RWPE2 (cell line): ENCODE data around the gene TOMM6.
A peak's percentile ranks its signal among the peaks of the same experiment; 100 is the strongest.

Experiments used
- ATAC-seq: fragments of 200-7000 bp; cut with Tn5 transposase; 3 replicates; pipeline ENCODE4 v1.9.1; 2021; ENCODE audit warnings: low read depth
- DNase-seq: peaks from one replicate; pipeline ENCODE4 v3.0.0-alpha.2; 2020; ENCODE audit warnings: low spot score
- H3K27ac ChIP-seq: fragments of 450-650 bp; 2 replicates; pipeline ENCODE4 v1.5.1; 2017; ENCODE audit warnings: mild to moderate bottlenecking; ENCODE audit not compliant: poor library complexity, severe bottlenecking
- H3K27me3 ChIP-seq: fragments of 250-450 bp; sonication (Bioruptor Pico); 2 replicates; pipeline ENCODE4 v1.5.1; 2021; ENCODE audit warnings: mild to moderate bottlenecking, moderate library complexity; ENCODE audit not compliant: insufficient read depth, poor library complexity, severe bottlenecking
- H3K36me3 ChIP-seq: fragments of 250-450 bp; sonication (Bioruptor Pico); 2 replicates; pipeline ENCODE4 v1.5.1; 2020; ENCODE audit warnings: low read depth, mild to moderate bottlenecking, moderate library complexity
- H3K4me1 ChIP-seq: fragments of 250-450 bp; sonication (Bioruptor Pico); 2 replicates; pipeline ENCODE4 v1.5.1; 2021; ENCODE audit warnings: mild to moderate bottlenecking, moderate library complexity; ENCODE audit not compliant: insufficient read depth, poor library complexity, severe bottlenecking
- H3K4me3 ChIP-seq: fragments of 250-450 bp; sonication (Bioruptor Pico); 2 replicates; pipeline ENCODE4 v1.5.1; 2021; ENCODE audit warnings: mild to moderate bottlenecking, moderate library complexity; ENCODE audit not compliant: severe bottlenecking
- H3K9me3 ChIP-seq: fragments of 250-450 bp; sonication (Bioruptor Pico); 2 replicates; pipeline ENCODE4 v1.5.1; 2021; ENCODE audit warnings: mild to moderate bottlenecking, moderate library complexity; ENCODE audit not compliant: severe bottlenecking
- CTCF ChIP-seq: fragments of 450-650 bp; IDR thresholded peaks from one replicate; pipeline ENCODE4 v1.5.1; 2017; ENCODE audit warnings: mild to moderate bottlenecking, moderate library complexity; ENCODE audit not compliant: poor library complexity, severe bottlenecking

TOMM6 gene

DNA sequence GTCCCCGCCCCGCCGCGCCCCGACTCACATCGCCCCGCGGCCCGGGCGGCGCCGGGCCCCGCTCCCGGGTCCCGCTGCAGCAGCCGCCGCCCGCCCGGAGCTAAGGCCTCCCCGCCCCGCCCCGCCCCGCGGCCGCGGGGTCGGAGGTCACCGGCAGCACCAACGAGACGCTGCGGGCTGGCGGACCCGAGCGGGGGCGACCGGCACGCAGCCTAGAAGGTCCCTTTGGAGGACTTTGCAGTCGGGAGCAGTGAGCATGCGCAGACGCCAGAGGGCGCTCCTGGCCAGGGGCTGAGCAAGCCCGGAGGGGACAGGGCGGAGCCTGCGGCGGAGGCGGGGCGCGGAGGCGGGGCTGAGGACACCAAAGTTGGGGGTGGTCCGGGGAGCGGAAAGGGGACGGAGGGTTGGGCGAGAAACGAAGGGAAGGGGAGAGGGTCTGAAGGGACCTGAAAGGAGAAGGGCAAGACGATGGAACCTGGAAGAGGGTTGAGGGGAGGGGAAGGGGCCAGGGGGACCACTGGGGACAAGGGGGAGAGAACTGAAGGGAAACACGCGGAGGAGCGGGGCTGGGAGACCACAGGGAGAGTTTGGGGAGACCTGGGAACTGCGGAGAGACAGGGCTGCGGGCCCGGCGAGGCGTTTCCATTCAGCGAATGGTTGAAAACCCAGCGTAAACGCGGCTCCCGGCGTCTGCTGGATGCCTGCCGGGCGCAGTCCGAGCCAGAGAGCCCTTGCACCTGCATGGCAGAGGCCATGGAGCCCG lies 7.5 kb upstream of the TOMM6 start, which contains the start of gene FRS3:
Gene FRS3 (minus strand): TSS at position 113 of the 763 bp plus-strand sequence. CDS start 2,913 bp downstream, outside the sequence.
- Histone ChIP-seq H3K9me3 (no peaks in the 10 kb centered on the region), H3K36me3 (peaks cover 31% of the 10 kb centered on the region), H3K4me1 (peaks cover 9% of the 10 kb centered on the region), H3K27ac (peak within 1 kb of the TSS; percentile 71), H3K27me3 (no peaks in the 10 kb centered on the region), H3K4me3 (peak within 1 kb of the TSS; percentile 70)
- ATAC-seq (peak; percentile 83), DNase-seq (peak; percentile 90)
- TF ChIP-seq CTCF = peak; percentile 98

DNA sequence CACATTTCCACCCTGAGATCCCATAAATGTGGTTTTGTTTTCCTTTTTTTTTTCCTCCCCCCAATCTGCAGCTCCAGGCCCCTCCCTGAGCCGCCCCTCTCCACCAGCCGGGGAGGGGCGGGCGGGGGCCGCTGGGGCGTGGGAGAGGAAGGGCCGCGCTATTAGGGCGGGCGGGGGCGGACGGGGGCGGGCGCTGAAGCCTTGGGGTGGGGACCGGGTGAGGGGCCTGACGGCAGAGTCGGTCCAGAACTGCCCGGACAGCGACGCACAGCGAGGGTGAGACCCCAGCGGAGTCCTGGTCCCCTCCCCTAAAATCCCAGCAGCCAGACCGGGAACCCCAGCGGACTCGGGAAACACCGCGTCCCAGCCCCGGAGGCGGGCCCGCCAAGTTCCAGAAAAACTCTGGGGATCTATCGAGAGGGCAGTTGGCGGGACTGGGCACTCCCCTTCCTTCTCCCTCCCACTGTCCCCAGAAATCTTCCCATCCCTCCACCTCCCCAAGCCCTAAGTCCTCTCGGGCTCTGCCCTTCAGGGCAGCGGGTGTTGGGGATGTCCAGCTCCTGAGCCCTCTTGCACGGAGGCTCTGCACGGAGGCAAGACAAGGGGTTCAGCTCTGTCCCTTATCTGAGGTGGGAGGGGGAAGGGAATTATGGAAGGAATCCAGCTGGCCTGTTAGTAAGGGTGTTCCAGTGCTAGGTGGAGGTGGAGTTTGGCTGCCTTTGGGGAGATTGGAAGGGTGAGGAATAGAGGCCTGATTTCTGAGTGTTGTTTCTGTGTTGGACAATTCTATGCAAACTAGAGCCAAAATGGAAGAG lies 6.7 kb upstream of the TOMM6 start, which contains the start of gene PRICKLE4:
Gene PRICKLE4 (plus strand): TSS at position 232 of the 815 bp plus-strand sequence. CDS start 2,692 bp downstream, outside the sequence.
- Histone ChIP-seq H3K27me3 (no peaks in the 10 kb centered on the region), H3K27ac (peak within 1 kb of the TSS; percentile 71), H3K4me1 (peaks cover 9% of the 10 kb centered on the region), H3K36me3 (peaks cover 23% of the 10 kb centered on the region), H3K4me3 (peak within 1 kb of the TSS; percentile 70), H3K9me3 (no peaks in the 10 kb centered on the region)
- DNase-seq (no peak), ATAC-seq (peak; percentile 42)
- TF ChIP-seq CTCF = no peak

DNA sequence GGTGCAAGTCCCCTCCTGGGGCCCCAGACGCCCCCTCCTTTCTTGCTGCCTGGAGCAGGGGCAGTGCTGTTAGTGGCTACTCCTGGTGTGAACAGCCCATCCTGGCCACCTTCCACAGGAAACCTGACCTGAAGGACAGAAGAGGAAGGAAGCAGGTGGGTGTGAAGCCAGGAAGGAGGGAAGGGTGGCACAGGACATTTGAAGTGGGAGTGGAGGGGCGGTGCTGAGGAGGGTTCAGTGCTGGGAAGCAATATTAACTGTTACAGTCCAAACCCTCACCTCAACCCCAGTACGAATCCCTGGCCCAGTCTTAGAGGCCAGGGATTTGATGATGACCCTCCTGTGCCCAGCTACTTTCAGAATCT lies 6.1 kb upstream of the TOMM6 start:
- ATAC-seq (peak; percentile 5; the same call in 2 of the 3 replicates), DNase-seq (no peak)
- Histone ChIP-seq H3K27ac (peak overlapping the region; percentile 71), H3K36me3 (peaks cover 17% of the 10 kb centered on the region), H3K4me1 (peaks cover 9% of the 10 kb centered on the region), H3K4me3 (peak overlapping the region; percentile 70), H3K27me3 (no peaks in the 10 kb centered on the region), H3K9me3 (no peaks in the 10 kb centered on the region)
- no peak for TF ChIP-seq CTCF

DNA sequence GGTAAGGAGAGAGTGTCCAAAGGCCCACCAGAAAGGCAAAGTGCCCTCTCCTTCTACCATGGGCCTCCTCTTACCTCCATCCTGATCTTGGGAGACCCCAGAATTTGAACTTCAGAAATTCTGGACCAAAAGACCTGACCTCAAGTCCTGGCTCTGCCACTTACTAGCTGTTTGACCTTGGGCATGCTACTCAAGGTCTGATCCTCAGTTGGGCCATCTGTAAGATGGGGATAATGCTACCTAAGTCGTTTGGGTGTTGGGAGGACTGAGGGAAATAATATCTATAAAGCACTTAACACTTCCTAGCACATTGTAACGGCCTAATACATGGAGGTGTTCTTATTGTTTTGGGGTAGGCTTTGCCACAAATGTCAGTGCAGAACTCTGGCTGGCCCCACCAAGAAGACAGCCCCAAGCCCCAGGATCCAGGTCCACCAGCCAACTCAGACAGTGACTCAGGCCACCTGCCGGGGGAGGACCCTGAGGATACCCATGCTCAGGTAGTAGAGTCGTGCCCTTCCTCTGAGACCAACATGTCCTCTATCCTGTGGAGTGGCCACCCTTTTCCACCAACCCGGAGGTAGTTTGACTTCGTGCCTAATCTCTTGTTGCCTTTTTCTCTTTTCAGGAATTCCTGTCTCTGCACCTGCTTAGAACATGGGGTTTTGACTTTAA lies 4.3 kb upstream of the TOMM6 start:
- H3K4me1 ChIP-seq = peaks cover 9% of the 10 kb centered on the region
- TF ChIP-seq CTCF = no peak
- no peak for ATAC-seq
- H3K9me3 ChIP-seq = no peaks in the 10 kb centered on the region
- H3K27ac ChIP-seq = no peak overlapping the region
- no peaks in the 10 kb centered on the region for H3K27me3 ChIP-seq
- H3K4me3 ChIP-seq = no peak overlapping the region
- DNase-seq = no peak
- H3K36me3 ChIP-seq = no peaks in the 10 kb centered on the region; the same call in 1 of the 2 replicates
